HPDE6-E6E7 (cell line): ENCODE results near the gene ZNF414.

Source experiments
- DNase-seq: peaks from one replicate; pipeline ENCODE4 v3.0.0; 2011; ENCODE audit warnings: missing footprints; ENCODE audit errors: extremely low spot score

ZNF414 gene

DNA sequence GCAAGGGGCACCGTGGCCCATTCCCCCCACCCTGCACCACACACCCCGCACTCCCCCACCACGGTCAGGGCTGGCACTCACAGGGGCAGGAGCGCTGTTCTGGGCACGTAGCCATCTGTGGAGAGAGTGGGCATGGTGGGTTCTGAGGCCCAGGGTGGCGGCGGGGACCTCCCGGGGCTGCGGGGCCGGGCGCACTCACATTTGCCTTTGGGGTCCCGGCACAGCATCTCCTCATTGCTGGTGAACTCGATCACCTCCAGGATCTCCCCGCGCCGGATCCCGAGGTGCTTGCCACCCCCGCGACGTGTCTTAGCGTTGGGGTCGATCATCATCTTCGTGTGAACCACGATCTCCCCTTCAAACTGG is 23.6 kb downstream of the ZNF414 start:
- no peak for DNase-seq

DNA sequence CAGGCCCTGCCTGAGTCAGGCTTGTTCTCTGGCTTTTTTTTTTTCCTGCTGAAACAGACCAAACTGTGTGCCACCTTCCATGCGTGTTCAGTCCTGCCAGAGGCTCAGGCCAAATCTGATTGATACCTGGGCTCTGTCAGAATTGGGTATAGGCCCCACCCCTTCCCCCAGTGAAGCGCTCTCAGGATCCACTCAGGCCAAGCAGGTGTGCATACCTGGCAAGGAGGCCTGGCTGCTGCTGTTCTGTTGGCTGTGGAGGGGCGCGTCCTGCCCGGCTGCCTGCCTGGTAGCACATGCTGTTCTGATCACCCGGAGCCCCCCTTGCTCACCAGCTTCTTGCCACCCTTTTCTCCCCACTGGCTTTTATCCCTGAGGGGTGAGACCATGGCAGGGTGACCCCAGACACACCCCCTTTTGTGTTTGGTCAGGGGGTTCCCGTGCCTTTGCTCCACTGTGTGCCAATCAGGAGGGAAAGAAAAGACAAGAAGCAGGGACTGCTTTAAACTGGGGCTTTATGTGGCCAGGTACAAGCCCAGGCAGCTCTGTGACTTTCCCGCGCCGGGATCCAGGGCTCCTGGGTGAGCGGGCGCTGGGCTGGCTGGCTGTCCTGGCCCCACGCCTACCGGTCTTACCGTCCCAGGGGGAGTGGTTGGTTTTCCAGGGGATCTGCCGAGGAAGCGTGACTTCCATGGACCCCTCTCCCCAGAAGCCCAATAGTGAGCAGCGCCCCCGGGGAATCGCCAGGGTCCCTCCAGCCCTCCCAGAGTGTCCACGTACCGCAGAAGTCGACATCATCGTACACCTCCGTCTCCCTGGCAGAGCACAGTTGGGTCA is 24.2 kb downstream of the ZNF414 start:
- peak; percentile 71 for DNase-seq

DNA sequence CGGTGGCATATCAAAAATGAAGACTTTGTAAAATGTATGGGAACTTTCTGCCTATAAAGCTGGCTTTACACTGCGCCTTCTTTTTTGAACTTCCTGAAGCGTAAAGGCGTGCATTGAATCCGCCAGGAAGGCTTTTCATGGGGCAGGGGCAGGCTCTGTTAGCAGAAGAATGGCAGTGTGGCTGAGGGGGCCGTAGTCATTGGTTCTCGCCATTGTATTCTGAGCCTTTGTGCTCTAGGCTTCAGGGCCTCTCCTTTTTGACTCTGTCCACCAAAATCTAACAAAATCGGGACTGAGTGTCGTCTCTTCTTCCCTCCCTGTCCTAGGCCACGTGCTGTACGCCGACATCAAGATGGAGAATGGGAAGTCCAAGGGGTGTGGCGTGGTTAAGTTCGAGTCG is 25.6 kb downstream of the ZNF414 start:
- DNase-seq = no peak

DNA sequence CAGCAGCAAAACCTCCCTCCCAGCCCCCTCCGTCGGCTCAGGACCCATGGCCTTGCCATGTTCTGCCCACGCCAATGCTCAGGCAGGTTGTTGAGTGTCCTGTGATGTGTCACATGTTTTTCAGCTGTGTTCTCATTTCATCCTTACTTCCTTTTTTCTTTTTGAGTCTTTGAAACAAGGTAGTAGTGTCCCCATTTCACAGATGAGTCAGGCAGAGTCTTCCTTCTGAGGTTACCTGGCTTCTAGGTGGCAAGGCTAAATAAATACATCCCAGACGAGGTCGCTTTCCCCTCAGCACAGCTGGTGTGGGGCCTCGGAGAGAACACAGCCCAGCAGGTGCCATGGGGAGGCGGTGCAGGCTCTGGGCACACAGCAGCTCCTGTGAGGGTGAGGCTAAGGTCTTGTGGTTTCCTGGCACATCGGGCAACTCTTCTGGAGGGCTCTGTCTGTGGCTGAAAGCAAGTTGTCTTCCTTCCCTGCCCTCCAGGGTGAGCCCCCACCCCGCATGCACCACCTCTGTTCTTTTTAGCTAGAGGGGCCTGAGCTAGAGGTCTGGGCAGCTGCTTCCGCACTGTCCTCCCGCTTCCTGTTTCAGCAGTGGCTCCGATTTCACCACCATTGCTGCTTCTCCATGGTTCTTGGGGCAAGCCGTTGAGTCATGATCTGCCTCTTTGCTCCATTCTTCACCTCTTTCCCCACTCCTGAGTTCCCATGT is 26.7 kb downstream of the ZNF414 start:
- no peak for DNase-seq

DNA sequence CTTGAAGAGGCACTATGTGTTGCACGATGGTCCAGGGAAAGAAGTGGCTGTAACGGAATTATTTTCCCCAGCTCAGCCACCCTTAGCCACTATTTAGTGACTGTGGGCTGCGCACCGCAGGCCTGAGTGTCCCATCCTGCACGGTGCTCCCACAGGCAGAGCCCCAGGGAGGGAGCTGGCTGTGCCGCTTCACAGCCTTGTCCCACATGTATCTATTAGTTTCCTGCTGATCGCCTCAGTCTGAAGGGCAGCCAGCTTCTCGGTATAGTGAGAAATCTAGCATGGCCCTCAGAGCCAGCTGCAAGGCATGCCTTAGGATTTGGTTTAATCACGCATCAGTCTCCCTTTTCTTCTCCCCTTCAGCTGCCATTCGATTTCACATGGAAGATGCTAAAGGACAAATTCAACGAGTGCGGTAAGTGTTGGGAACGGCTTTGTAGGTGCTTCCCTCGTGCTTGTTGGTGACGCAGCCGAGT is 27.3 kb downstream of the ZNF414 start:
- no peak for DNase-seq

DNA sequence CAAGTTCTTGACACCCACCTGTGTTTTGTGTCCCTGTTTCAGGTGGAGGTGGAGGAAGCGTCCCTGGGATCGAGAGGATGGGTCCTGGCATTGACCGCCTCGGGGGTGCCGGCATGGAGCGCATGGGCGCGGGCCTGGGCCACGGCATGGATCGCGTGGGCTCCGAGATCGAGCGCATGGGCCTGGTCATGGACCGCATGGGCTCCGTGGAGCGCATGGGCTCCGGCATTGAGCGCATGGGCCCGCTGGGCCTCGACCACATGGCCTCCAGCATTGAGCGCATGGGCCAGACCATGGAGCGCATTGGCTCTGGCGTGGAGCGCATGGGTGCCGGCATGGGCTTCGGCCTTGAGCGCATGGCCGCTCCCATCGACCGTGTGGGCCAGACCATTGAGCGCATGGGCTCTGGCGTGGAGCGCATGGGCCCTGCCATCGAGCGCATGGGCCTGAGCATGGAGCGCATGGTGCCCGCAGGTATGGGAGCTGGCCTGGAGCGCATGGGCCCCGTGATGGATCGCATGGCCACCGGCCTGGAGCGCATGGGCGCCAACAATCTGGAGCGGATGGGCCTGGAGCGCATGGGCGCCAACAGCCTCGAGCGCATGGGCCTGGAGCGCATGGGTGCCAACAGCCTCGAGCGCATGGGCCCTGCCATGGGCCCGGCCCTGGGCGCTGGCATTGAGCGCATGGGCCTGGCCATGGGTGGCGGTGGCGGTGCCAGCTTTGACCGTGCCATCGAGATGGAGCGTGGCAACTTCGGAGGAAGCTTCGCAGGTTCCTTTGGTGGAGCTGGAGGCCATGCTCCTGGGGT is 28.2 kb downstream of the ZNF414 start:
- no peak for DNase-seq

DNA sequence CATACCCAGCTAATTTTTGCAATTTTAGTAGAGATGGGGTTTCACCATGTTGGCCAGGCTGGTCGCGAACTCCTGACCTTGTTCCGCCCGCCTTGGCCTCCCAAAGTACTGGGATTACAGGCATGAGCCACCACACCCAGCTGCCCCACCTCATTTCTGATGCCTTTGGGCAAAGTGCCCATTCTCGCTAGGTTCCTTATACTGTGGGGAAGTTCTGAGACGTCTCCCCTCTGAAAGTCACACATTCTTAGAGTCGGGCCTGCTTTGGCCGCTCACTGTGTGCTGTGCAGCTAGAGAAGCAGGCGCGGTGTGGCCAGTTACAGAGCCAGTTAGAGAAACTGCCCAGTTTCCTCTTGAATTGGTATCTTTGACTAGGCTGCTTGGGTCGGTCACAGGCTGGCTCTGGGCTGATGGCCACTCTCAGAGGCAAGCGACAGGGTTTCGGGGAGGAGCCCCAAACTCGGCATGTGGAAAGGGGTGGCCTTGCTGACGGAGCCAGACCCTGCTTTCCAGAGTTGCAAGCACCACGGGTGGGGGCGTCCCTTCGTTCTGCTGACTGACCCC is 29.6 kb downstream of the ZNF414 start:
- no peak for DNase-seq

DNA sequence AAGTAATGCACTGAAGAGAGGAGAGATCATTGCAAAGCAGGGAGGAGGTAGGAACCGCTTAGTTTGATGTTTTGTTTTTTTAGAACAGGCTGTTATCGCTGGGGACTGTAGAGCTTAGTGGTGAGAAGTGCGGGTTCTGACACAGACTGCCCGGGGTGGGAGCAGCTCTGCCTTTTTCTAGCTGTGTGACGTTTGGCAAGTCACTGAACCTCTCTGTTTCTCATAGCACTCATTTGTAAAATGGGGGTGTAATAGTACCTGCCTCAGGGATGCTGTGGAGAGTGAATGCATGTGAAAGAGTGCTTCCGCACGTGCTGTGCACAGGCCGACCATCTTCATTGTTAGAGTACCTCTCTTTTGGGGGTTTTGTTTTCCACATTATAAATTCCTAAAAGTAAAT is 30.8 kb downstream of the ZNF414 start:
- no peak for DNase-seq

DNA sequence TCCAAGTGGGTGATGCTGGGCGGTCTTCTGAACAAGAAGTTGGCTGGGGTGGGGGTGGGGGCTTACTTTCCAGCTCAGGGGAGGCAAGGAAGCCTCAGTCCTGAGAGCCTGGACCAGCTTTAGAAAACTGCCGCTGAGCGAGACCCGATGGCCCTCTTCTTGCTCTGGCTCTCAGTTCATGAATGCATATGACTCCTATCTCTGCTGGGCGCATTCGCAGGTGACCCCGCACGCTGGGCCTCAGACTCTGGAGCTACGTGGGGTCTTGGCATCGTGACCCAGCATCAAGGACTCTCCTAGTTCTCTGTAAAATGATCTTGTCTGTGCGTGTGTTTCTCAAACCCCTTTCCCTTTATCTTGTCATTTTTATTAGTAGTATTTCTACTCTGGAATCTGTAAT is 31.3 kb downstream of the ZNF414 start:
- DNase-seq = no peak

DNA sequence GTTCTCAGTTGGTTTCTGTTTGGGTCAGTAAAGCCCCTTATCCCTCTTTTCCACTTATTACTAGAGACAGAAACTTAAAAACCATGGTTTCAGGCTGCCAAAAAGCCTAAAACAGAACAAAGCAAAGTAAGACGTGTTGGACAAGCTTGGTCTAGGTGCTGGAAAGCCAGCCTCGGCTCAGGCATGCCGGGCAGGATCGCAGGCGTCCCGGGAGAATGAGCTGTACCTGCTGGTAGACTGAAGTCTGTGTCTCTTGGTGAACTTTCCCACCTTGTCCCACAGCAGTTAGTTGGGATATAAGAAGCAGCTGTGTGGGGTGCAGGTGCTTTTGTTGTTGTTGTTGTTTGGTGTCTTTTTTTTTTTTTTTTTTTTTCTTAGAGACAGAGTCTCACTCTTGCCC is 32.4 kb downstream of the ZNF414 start:
- no peak for DNase-seq

DNA sequence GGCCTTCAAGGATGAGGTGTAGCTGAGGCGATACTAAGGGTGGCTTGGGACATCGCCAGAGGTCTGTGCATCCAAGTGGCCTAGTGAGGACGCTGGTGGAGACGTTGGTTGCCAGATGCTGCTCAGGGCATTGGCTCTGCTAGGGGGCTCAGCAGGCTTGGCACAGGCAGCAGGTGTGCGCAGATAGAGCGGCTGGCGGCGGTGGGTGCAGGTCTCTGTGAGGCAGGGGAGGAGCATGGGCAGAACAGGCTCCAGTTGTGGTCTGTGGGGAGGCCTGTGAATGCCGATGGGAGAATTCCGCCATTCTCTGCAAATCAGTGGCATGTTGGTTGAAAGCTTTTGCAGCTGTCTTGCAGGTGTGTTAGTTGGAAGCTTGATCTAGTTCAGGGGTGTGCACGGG is 32.8 kb downstream of the ZNF414 start:
- no peak for DNase-seq

DNA sequence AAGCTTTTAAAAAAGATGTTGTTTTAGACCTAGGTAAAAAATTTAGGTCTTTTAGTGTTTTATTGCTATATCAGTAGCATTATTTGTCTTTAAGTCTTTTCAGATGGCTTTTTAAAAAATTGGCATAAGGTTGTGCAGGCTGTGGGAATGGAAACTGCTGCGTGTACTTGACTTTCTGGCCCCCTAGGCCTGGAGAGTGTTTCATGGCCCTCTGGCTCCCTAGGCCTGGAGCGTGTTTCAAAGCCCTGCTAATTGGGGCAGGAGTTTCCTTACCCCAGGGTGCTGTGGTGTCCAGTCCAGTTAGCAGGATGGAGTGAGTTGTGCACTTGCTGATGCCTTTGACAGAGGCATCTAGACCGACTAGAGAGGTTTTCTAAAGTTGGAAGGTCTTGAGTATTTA is 35.4 kb downstream of the ZNF414 start:
- no peak for DNase-seq

DNA sequence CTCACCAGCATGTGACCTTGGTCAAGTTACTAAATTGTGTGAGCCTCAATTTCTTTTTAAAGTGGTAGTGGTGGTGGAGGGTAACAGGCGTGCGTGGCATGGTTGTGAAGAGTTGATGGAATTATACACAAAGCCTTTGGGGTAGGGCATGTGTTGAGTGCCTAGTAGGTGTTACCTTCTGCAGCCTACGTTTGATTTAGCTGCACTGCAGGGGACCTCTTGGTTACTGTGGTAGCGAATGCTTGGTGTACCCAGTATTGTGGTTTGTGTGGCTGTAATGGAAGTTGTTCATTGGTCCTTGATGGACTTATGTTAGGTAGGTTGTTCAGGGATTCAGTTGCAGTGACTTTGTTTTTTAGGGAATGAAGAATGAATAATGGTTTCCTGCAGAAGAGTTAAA is 36.1 kb downstream of the ZNF414 start:
- no peak for DNase-seq

DNA sequence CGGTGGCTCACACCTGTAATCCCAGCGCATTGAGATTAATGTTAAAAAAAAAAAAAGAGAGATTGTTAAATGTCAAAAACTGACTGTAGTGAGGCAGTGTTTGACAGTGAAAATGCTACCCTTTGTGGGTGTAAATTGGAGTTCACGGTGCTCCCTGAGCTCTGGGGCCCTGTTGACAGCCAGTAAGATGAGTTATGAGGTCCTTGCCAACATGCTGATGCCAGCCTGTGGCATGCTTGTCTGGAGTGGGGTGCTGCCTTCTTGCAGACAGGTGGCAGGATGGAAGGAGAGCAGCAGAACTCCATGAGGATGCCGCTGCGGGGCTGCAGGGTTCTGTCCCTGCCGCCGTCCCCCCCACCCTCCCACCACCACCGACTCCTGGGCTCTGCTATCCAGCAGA is 37.4 kb downstream of the ZNF414 start:
- no peak for DNase-seq

DNA sequence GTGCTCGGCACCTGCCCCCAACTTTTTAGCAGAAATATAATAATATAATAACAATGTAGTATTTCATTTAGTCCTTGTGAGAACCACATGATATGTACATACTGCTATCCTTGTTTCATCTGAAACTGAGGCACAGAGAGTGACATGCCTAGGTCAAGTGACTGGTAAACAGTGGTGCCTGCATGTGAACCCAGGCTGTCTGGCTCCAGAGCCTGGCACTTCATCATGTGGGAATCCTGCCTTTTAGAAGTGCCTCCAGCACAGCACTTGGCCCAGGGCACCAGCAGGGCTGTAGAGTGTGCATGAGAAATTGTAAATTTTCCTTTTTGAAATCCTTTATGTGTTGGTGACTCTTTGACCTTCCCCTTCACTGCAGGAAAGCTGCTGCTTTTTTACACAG is 39.0 kb downstream of the ZNF414 start:
- DNase-seq = no peak

DNA sequence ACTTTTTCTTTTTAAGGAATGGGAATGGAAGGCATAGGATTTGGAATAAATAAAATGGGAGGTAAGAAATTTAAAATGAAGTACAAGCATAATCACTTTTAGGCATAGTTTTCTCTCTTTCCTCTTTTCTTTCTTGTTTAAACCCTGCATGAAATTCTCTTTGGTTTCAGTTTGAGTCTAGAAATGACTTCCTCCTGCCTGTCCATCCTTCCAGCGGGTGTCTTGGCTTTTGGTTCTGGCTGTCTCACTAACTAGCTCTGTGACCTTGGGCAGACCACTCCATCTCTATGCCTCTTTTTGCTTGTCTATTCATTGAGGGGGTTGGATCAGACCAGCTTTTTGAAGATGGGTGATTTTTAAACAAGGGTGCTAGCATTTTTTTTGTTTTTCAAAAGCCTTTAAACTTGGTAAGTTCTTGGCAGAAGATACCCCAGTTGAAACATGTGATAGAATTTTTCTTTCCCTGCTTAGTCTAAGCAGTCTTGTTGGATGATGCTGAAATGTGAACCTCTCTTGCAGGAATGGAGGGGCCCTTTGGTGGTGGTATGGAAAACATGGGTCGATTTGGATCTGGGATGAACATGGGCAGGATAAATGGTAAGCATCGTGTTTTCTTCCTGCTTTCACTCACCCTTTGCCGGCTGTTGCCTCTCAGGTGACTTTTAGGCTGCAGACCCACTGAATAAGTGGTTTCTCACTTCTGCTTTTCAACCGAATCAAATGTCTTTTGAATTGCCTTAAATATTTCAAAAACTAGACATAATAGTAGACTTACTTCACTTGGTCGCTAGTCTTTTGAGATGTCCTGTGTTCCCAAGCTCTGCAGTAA is 40.1 kb downstream of the ZNF414 start:
- DNase-seq = no peak

DNA sequence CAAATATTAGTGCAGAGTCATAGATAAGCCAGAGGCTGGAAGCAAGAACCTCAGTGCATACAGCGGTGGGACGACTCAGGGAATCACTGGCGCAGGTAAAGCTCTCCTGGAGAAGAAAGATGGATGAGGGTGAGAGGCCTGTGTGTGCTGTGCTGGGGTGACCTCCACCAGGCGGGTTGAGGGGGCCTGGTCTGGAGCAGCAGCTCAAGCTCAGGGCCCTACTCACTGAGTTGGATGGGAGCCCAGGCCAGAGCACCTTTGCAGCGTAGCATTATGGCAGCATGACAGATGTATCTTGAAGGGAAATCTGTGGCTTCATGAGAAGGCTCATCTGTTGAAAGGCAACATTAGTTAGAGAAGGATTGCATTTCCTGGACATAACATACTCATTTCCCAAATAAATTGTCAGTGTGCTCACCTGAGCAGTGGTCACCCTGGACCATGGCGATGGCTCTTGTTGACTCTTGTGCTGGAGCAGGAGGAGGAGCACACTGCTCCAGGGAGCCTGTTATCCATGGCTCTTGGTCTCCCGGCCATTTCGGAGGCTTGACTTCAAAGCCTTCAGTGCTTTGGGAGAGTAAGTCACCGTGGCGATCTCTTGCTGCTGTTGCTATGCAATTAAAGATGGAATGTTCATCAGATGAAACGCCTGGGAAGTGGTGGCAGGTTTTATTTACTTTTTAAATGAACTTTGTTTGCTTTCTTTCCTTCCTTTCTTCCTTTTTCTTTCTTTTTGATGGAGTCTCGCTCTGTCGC is 44.2 kb downstream of the ZNF414 start:
- no peak for DNase-seq

DNA sequence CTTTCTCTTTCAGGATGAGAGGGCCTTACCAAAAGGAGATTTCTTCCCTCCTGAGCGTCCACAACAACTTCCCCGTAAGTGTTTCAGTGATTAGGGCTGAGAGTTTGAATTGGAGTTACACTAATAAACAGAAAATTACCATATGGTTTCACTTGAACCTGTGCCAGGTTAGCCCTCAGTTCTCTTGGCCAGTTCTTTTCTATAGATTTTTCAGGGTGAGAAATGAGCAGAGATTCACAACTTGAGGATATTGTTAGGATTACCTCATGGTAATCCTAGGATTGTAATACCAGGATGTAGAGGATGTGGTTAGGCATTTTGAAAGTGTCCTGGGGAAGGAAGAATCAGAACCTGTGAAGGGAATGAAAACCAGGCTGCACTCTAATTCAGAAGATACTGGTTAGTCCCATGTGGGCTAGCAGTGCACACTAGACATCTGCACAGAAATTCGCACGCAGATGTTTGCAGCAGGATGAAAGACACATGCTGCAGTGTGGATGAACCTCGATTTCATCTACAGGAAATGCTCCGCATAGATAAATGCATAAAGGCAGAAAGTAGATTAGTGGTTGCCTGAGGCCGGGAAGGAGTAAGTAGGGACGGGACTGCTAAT is 45.1 kb downstream of the ZNF414 start:
- no peak for DNase-seq

DNA sequence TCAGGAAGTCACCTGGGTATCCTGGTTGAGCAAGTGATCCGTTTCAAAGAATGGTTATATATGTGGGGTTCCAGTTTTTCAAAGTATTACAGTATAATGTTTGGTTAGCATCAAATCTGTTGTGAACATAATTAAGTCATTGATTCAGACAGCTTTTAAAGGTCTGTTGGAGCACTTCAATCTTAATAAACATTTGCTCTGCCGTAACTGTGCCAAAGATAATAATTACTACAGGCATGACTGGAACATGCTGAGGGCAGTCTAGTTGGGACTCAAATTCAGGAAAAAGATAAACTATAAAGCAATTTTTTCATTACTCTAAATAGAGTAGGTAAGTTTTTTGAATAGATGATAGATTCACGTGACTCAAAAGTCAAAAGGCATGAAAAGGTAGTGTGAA is 45.8 kb downstream of the ZNF414 start:
- DNase-seq = no peak

DNA sequence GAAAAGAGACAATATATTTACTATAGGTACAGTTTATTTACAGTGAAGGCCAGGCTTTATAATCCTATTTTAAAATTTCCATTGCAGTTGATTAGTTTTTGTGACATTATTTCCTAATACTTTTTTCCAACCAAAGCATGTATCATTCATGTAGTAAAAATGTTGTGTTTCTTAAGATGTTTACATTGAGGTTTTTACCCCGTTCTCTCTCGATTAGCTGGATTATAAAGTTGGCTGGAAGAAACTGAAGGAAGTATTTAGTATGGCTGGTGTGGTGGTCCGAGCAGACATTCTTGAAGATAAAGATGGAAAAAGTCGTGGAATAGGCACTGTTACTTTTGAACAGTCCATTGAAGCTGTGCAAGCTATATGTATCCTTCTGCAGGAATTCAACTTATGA is 47.9 kb downstream of the ZNF414 start:
- no peak for DNase-seq
